ENCODE data around the gene NHSL1.

The NHSL1 gene

DNA sequence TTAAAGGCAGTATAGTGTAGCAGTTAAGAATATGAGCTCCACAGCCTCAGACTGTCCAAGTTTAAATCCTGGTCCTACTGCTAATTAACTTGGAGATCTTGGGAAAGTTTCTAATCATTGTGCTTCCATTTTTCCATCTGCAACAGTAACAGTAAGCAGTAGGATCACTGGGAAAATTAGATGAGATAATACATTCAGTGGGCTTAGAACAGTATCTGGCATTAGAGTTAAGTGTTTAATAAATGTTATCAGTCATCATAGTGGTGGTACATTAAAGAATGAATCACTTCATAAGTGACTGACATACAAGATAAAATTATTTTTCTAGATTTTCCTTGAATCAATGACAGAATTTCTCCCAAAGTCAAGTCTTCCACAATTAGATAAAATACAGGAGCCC, 5.0 kb downstream of the NHSL1 start:
- no peak for DNase-seq

DNA sequence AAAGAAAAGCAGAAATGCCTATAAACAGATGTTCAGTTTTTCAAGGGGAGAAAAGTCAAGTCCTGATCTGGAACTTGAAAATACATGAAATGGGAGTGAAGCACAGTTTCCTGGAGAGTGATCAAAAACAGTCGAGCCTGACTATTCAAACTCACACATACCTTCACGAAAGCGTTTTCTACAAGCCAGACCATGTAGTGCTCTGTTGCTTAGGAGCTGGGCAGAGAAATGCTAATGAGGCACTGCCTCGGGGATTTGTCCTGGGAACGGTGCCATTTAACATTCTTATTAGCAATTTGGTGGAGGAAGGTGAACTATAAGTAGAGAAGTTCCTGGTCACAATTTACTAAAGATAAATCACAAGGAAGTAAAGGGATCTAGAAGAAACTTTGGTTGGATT, 5.9 kb downstream of the NHSL1 start:
- DNase-seq = no peak

DNA sequence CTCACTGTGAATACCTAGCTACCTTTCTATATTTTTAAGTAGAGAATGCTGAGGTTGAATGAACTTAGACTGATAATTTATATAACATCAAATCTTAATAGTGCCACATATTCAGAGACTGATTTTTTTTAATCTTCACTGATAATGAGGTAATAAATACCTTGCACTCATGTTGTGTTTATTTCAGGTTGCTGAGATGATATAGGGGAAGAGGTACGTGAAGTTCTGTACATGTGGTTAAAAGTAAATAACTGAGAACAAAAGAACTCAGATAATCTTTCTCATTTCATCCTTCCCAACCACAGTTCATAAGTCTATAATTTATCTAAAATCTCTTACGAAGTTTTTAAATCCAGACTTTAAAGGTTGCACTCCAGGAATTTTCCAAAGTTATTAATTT, 6.4 kb downstream of the NHSL1 start:
- no peak for DNase-seq

DNA sequence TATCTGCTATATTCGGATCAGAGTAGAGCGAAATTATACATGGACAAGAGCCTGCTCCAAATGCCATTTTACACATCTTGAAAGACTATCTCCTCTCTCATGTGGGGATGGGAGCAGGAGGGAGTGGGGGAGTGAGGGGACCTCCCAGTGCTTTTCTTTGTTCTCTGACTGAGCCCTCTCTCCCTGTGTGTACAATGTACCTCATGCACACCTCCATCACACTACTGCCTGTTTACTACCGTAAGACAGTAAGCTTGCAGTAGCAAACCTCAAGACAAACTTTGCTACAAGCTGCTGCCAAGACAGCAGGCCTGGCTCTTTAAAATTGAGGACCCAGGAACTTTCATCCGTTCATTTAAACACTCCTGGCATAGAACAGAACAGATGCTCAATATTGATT, 7.2 kb downstream of the NHSL1 start:
- no peak for DNase-seq

DNA sequence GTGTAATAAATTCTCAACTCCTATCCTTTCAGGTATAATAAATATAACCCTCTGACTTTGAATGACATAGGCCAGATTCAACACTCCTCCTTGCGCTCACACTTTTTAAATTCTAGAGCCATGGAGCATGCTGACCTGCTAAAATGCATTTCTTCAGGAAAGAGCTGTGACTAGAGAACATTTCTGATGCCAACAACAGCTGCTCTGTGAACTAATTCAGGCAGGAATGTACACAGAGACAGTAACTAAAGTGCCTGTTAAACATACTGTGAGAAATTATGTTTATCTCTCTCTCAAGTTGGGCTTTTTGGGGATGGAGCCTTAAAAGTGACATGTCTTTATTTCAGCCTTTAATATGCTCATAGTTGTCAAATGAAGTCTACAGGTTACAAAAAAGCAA, 8.3 kb downstream of the NHSL1 start:
- no peak for DNase-seq

DNA sequence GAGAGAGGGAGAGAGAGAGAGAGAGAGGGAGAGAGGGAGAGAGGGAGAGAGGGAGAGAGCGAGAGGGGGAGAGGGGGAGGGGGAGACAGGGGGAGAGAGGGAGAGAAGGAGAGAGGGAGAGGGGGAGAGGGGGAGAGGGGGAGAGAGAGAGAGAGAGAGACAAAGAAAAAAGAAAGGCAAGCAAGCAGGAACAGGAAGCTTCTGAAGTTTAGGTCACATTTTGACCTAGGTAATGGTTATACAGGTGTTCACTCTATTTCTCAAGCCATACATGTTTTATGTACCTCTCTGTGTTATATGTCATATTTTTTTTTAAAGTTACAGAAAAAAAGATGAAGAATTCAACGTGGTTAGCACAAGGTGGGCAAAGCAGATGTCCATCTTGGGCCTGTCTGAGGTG, 9.4 kb downstream of the NHSL1 start:
- no peak for DNase-seq

DNA sequence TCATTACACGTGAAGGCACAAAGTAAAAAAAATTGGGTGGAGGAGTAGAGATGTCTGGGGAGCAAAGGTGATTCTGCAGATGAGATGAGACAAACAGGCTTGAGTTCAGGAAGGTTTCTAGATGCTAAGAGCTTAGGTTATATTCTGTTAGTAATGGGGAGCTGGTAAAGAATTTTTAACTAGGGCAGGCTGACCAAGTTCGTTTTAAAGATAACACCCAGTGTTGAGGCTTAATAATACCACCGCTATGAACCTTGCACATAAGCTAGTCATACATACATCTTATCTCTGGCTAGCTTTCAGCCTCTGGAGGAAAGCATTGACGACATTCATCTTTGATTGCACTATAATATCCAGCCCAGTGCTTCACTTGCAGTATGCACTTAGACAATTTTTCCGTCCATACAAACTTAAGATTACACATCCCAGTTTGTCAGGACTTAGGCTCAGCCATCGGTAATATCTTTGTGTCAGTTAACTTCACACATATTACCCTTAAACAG, 12.1 kb downstream of the NHSL1 start:
- no peak for DNase-seq

DNA sequence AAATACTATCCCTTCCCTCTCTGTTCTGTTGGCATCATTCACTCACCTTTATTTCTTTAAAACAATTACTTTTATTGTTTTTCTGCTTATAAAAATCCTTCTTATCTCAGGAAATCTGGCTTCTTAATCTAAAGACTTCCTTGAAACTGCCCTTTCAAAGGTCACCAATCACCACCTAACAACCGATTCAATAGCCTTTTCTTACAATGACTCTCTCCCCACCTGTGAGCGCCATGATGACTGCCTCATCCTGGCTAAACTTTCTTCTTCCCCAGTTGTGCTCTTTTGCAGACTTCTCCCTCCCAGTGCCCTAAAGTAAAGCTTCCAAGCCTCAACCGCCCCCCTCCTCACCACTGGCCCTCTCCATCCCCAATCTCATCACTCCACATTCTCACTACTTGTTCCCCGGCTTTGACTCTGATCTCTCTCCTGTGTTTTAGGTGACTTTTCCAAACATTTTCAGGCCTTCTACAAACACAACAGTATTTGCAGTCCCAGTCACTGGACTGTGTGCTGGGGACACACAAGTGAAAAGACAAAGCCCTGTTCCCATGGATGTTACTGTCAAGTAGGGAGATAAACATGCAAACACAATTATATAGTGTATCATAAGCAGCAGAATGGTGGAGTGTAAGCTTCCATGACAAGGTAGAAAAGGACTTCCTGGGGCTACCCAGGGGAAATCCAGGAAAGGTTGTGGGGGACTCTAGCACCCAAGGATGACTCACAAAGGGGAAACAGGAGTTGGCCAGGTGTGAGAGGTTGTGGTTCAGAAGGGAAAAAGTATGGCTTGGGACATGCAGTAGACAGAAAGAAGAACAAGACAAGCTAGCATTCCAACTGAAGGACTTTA, 12.8 kb downstream of the NHSL1 start:
- DNase-seq = no peak

DNA sequence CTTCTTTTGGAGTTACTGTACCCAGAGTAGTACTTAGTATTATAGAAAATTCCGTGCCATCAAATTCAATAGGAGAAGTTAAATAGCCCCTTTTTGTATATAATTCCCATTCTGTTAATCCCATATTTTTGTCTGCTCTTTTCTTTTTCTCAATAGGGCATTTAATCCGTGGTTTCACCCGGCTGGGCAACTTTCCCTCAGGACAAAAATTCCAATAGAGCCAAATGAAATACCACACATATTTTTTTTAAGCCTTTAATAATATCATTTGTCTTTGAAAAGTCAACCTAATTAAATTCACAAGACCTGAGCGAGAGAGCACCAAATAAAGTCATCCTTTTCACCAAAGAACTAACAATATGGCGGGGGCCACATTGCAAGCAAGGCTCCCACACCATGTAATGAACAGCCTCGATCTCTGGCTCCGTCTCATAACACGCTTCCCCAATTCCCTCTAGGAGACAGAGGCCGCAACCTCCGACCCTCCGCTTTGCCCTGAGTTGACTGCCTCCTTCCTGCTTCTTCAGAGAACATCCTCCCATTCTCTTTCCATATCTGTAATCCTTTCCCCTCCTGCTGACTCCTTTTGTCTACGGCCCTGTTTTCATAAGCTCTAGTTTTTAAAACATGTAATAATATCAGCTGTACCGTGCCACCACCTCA, 13.6 kb downstream of the NHSL1 start:
- no peak for DNase-seq

DNA sequence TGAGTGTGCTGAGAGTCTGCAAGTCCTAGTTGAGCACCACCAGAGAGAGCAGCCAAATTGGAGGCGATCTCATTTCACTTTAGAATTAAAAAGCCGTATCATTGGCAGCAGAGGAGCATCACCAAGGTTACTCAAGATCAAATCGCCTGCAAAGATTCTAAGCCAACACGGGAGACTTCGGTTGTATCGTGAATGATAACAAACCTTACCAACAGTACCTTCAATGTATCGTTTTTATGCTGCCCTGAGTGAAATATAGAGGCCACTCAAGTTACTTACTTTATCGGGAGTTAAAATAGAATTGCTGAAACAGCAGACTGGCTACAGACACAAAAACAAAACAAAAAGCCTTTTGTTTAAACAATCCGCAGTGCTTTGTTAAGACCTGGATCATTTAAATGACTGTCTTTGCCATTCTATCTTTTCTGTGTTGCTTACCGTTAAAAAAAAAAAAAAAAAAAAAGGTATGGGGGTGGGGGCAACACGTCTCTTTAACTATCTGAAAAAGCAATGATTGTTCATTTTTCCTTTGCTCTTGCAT, 14.2 kb downstream of the NHSL1 start:
- no peak for DNase-seq

DNA sequence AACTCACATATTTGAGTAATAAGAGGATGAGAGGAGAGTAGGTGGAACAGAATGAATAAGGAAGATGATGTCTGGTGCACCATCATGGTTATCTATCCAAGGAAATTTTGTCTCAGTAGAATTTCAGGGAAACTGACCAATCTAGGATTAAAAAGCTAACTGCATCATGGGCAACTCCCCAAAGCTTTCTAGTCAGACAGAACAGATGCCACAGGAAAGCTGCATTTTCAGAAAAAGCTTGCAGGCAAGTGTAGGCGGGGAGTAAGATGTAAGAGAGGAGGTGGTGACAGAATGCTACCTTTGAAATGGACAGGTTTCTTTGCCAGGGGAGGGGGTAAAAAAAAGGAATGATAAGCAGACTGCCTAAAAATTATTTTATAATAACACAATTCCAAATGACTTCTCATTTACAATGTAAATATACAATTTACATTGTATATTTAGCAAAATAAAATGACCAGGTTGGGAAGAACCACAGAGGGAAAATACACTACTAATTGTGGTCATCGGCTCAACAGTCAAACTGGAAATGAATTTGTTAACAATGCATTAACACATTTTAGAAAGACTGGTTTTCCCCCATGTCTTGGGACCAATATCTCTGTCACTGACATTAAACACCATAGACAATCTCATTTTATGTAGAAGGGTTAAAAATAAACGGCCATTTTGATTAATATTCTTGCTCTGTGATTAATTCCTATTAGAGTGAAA, 15.1 kb downstream of the NHSL1 start:
- DNase-seq = no peak

DNA sequence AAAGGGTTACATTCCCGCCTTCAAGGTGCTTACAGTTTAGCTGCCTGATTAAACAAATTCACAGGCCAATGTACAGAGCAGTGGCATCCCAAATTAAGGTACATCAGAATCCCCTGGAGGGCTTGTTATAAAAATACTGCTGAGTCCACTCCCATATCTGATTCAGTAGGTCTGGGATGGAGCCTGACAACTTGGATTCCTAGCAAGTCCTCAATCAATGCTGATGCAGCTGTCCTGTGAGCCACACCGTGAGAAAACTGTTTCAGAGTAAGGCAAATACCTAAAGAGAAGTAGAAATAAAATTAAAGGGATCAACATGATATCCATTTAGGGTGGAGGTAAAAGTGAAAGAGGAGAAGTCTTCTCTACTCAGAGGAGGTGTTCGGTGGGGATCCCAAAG, 16.5 kb downstream of the NHSL1 start:
- no peak for DNase-seq

DNA sequence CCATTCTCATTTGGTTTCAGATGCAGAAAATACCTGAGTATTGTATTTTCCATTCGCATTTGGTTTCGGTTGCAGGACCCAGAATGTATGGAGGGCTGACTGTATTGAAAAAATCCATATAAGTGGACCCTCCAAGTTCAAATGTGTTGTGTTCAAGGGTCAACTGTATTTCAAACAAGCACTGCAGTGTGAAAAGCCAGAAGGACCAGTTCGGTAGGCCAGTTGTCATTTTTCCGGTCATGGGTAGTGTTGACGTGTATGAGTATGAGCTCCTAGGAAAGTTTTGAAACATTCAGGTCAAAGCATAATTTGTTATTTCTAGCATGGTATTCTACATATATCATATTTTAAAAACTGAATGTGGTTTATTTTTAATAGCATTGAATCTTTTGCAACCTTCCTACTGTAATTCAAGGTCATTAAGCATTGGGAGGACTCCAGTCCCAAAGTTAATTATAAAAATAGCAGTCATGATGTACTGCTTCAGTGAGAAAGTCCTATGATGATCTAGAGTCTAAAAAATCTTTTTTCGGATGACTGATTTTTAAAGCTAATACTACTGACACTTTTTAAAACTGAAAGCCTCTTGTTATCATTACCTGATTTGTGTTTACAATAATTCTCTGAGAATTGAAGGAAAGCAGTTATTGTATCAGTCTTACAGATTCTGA, 18.9 kb downstream of the NHSL1 start:
- DNase-seq = no peak

DNA sequence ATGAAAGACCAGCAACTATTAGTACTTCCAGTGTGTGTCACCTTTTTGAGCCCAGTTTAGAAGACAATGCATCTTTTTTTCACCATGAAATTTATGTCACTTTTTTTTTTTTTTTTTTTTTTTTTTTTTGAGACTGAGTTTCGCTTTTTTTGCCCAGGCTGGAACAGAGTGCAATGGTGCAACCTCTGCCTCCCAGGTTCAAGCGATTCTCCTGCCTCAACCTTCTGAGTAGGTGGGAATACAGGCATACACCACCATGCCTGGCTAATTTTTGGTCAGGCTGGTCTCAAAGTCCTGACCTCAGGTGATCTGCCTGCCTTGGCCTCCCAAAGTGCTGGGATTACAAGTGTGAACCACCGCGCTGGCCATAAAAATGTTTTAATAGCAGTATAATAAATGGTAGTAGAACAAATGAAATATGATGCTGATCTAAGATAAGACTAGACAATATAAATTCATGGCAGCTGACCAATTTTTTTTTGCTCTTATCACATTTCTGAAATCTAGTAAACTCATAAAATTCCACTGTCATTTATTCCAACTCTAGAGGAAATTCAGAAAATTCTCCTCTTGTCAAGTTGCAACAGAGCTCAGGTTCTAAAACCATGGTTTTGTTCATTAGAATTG, 21.3 kb downstream of the NHSL1 start:
- no peak for DNase-seq

DNA sequence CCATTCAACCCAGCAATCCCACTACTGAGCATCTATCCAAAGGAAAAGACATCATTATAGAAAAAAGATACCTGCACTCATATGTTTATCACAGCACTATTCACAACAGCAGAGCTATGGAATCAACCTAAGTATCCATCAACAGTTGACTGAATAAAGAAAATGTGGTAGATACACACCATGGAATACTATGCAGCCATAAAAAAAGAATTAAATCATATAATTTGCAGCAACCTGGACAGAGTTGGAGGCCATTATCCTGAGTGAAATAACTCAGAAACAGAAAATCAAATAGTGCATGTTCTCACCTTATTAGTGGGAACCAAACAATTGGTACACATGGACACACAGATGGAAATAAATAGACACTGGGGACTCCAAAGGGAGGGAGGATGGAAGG, 23.2 kb downstream of the NHSL1 start:
- DNase-seq = no peak

DNA sequence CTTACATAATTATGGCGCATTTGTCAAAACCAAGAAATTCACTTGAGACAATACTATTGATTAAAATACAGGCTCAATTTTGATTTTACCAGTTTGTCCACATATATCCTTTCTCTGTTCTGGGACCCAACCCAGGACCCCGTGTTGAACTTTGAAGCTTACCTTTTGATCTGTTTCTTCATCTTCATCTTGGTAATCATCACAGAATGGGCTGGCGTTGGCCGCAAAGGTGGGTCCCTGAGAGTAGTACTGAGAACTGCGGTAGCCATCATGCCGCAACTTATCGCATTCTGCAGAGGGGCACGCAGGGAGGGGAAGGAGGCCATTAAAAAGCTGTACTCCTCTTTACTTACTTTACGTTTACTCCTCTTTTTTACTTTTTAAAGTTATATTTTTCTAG, 26.1 kb downstream of the NHSL1 start:
- no peak for DNase-seq

DNA sequence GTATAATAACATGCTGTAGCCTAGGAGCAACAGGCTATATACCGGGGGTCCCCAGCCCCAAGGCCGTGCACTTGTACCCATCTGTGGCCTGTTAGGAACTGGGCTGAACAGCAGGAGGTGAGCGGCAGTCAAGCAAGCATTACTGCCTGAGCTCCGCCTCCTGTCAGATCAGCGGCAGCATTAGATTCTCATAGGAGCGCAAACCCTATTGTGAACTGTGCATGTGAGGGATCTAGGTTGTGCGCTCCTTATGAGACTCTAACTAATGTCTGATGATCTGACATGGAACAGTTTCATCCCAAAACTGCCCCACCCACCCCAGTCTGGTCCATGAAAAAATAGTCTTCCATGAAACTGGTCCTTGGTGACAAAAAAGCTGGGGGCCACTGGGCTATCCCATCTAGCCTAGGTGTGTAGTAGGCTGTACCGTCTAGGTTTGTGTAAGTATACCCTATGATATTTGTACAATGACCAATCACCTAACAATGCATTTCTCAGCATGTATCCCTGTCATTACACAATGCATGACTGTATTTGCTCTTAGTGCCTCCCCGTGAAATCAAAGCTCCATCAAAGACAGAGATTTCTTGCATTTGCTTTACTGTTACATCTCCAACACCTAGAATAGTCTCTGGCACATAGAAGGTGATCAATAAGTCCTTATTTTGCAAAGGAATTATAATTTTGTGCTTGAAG, 30.8 kb downstream of the NHSL1 start:
- no peak for DNase-seq

DNA sequence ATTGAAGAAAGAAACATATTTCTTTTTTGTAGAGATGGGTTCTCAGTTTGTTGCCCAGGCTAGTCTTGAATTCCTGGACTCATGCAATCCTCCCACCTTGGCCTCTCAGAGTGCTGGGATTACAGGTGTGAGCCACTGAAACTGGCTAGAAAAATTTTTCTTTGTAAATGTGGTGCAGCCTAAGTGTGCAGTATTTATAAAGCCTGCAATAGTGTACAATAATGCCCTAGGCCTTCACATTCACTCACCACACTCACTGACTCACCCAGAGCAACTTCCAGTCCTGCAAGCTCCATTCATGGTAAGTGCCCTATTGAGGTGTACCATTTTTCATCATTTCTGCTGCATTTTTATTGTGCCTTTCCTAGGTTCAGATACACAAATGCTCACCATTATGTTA, 31.4 kb downstream of the NHSL1 start:
- DNase-seq = no peak

DNA sequence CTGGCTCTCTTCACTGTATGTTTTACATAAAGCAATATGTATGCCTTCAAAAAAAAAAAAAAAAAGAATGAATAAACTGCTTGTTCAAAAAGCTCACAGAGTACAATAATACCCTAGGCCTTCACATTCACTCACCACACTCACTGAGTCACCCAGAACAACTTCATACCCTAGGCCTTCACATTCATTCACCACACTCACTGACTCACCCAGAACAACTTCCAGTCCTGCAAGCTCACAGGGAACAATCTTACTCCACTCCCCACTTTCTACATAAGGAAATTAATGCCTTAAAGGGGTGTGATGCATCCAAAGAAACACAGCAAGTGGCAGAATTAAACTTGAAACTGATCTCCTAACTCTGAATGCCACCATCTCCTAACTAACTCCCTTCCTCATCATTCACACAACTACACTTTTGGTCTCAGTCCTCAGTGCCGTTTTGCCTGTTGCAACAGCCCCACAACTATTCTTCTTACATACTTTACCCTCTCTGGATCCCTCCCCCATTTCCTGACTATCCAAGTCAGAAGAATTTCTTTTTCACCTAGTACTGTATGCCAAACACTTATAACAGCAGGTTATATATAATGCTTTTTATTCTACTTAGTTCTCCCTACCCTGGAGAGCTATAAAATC, 34.2 kb downstream of the NHSL1 start:
- DNase-seq = peak in 1 of 5 donors; percentile 36

DNA sequence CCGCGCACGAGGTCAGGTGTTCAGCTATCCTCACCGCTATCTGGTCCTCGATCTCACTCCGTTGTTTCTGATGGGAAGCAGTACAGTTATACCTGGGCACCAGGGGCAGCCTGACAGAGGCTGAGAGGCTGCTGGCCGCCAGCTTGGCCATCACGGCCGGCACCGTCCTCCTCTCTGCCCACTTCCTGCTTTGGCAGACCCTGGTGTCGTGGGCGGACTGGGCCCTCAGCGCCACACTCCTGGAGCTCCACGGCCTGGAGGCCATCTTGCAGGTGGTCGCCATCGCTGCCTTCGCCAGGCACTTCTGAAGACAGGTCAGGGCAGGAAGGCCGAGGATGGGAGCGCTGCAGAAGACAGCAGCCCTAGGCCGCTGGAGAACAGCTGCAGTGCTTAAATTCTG, 35.2 kb downstream of the NHSL1 start:
- DNase-seq = no peak

DNA sequence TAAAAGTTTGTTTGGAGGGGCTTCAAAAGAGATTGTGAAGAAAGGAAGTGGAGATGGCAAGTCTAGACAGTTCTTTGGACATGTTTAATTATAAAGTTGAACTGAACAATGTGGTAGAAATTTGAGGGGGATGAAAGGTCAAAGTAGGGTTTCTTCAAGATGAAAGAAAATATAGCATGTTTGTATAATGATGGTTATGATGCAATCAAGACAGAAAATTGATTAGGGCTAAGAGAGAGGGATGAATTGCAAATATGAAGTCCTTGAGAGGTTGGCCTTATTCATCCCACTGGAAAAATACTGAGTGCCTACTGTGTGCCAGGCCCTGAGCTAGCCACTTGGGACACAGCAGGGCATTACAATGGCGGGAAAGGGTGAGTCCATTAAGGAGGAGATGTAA, 37.6 kb downstream of the NHSL1 start:
- DNase-seq = no peak

All from T-helper 1 cell (primary cell).